Lower leg skin (tissue), 4 donors: Measurements from ENCODE around the gene GABRB2. TPM values are rescaled to one million over a fixed set of nuclear protein-coding genes. Genes with fewer than 3 reads are reported as not detected.

ENCODE experiments used
- DNase-seq, 2 donors: peaks; one replicate each; pipeline ENCODE4 v3.0.0-alpha.2; 2019; ENCODE audit warnings: low spot score in 2 of 2
- H3K4me3 ChIP-seq: fragments of 200-600 bp; sonication (generic); 2 replicates; pipeline ENCODE4 v1.5.1; 2017; ENCODE audit warnings: mild to moderate bottlenecking, low read depth; ENCODE audit not compliant: poor library complexity, severe bottlenecking
- POLR2A ChIP-seq, 2 donors: fragments of 450-650 bp; IDR thresholded peaks; one replicate each; pipeline ENCODE4 v1.6.1; 2016 to 2017; ENCODE audit warnings: antibody characterized with exemption in 2 of 2, mild to moderate bottlenecking in 1 of 2, moderate library complexity in 1 of 2
- WGBS, 2 donors: methylation state at CpG; one replicate each; pipeline ENCODE4 v1.1.5; 2018; 5-methylcytosine and 5-hydroxymethylcytosine counted together
- intact Hi-C: fragments of 100-400 bp; cut with DNase I; formaldehyde crosslinking; loops from one replicate; pipeline ENCODE4 v1.15.0; 2023; ENCODE audit warnings: low total_unique reads
- total RNA-seq, 4 donors: library from RNA; depleted of rRNA; stranded (reverse); fragments of >200 nt; gene quantifications; one replicate each; pipeline ENCODE4 v1.1.0, GENCODE V29; 2016
- TF ChIP-seq, protein P1 (sequence below), 3 donors: fragments of 450-650 bp; IDR thresholded peaks; one replicate each; pipeline ENCODE4 v1.5.1; 2016; ENCODE audit warnings: antibody characterized with exemption in 3 of 3, mild to moderate bottlenecking in 3 of 3, moderate library complexity in 2 of 3

GABRB2 gene
- total RNA-seq, 4 donors from 2014 or later: 0.19 to 0.67 (median 0.45) TPM; not detected in 1

DNA sequence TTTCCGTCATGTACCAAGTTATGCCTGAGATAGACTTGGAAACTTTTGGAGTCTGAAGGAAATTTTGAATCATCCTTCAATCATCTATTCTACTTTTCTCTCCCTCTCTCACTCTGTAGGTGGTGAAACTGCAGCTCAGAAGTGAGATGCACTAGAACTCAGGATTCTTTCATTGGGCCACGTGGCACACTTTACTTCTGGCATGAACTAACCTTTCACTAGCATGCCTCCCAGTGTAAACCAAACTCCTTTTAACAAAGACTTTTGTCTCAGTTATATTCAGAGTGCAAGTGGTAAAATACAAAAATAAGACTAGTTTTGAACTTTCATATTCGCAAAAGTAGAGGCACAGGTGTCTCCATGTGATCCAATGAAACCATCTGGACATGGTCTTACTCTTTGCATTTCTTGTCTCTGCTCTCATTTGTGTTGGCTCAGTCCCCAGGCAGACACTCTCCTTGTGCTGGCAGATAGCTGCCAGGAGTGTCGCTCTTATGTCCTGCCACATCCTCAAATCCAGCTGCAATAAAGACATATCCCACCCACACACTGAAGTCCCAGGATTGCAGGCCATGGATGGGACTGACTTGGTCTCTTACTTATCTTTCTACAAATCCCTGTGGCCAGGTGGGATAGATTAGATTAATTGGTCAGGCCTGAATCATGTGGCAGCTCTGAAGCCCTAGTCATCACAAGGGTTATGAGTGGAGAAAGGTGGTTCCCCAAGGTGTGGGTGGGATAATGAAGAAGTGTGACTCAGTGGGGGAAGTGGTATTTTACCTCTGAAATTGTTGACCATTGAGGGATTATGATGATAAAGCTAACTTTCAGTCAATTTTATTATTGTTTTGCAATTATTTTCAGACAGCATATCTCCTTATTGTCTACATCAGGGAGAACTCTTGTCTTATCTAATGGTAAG lies 267.5 kb downstream of the GABRB2 start:
- 82 to 87% methylated on average over 4 of the region's 4 CpGs for WGBS, 2 donors
- no peak for DNase-seq
- TF ChIP-seq, protein P1, sequence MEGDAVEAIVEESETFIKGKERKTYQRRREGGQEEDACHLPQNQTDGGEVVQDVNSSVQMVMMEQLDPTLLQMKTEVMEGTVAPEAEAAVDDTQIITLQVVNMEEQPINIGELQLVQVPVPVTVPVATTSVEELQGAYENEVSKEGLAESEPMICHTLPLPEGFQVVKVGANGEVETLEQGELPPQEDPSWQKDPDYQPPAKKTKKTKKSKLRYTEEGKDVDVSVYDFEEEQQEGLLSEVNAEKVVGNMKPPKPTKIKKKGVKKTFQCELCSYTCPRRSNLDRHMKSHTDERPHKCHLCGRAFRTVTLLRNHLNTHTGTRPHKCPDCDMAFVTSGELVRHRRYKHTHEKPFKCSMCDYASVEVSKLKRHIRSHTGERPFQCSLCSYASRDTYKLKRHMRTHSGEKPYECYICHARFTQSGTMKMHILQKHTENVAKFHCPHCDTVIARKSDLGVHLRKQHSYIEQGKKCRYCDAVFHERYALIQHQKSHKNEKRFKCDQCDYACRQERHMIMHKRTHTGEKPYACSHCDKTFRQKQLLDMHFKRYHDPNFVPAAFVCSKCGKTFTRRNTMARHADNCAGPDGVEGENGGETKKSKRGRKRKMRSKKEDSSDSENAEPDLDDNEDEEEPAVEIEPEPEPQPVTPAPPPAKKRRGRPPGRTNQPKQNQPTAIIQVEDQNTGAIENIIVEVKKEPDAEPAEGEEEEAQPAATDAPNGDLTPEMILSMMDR (IDR thresholded peaks at IDR 0.05): no peak
- TF ChIP-seq POLR2A (IDR thresholded peaks at IDR 0.05): no peak
- H3K4me3 ChIP-seq: no peak overlapping the region
- intact Hi-C loops: no loop called here

DNA sequence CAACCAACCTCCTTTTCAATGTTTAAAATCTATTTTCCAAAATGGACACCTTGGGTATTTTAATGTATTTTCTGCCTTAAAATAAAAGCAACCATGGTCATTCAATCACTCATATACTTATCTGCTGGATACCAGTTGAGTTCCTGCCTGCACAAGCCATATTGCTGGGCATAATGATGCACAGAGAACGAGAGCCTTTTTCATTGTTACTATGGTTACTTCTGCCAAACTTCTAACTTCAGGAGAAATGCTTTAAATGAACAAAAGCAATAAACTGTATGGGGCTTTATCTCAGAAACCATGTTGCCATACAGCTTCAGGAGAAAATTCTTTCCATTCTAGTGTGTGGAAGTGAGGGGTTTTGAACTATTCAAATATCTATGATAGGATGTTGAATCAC lies 269.5 kb downstream of the GABRB2 start:
- no peak for DNase-seq
- TF ChIP-seq, protein P1 (IDR thresholded peaks at IDR 0.05): no peak
- TF ChIP-seq POLR2A (IDR thresholded peaks at IDR 0.05): no peak
- no peak overlapping the region for H3K4me3 ChIP-seq
- WGBS, 2 donors: 72 to 85% methylated on average over 1 of the region's 1 CpG
- intact Hi-C loops: no loop called here

- TF ChIP-seq POLR2A (IDR thresholded peaks at IDR 0.05): no peak
- TF ChIP-seq, protein P1 (IDR thresholded peaks at IDR 0.05): no peak
- DNase-seq: no peak
- no peak overlapping the region for H3K4me3 ChIP-seq
- 40 to 68% methylated on average over 2 of the region's 2 CpGs for WGBS, 2 donors
- intact Hi-C loops: no loop called here
Measured at GRCh38 chr5:161274951-161275350, 271.6 kb downstream of the GABRB2 start.

GRCh38 chr5:161273410-161273809 lies 273.1 kb downstream of the GABRB2 start:
- H3K4me3 ChIP-seq: no peak overlapping the region
- intact Hi-C loops: no loop called here
- TF ChIP-seq POLR2A (IDR thresholded peaks at IDR 0.05): no peak
- TF ChIP-seq, protein P1 (IDR thresholded peaks at IDR 0.05): no peak
- DNase-seq: no peak

DNA sequence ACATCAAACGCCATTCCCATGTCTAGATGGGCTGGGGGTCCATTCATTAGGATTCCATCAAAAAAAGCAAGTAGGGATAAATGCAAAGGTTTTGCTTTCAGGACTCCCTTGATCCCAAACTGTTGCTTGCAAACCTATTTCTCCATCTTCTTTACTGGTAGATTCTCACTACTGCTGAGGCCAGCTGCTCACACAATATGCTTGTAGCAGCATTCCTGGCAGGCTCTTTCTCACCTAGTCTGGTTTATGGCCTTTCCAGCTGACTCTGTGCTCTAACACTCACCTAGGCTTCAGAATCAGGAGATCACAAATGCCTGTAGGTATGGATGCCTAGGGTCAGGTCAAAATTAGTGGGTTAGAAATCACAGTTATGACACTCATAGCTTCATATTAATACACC lies 274.7 kb downstream of the GABRB2 start:
- no peak for TF ChIP-seq POLR2A (IDR thresholded peaks at IDR 0.05)
- H3K4me3 ChIP-seq: no peak overlapping the region
- 58 to 77% methylated on average over 1 of the region's 1 CpG for WGBS, 2 donors
- DNase-seq: no peak
- intact Hi-C loops: no loop called here

DNA sequence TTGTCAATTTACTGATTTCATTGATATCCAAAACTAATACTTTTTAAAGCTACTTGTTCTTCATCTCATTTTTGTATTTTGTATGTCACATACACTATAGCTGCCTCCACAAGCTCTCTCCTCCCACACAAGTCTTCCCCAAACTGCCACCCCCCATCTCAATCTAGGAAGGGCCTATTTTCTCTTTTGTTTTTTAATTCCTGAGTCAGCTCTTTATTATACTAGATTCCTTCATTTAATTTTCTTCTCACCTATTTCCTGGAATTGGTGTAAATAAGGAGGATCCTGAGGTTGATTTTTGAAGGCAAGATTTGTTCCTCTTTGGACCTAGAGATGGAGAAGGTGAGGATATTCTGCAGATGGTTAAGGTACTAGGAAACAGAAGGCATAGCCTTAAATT lies 277.4 kb downstream of the GABRB2 start:
- H3K4me3 ChIP-seq: no peak overlapping the region
- intact Hi-C loops: no loop called here
- TF ChIP-seq, protein P1 (IDR thresholded peaks at IDR 0.05): no peak
- no peak for TF ChIP-seq POLR2A (IDR thresholded peaks at IDR 0.05)
- no peak for DNase-seq
